ENCODE data around the gene LDHD.
A peak's percentile ranks its signal among the peaks of the same experiment; 100 is the strongest.

LDHD gene

GRCh38 chr16:75079346-75079926, 37.1 kb downstream of the LDHD start:
- no peak for DNase-seq

GRCh38 chr16:75078886-75079285, 37.7 kb downstream of the LDHD start:
- DNase-seq = no peak

- DNase-seq = no peak
Measured at GRCh38 chr16:75075688-75076268, 40.8 kb downstream of the LDHD start.

GRCh38 chr16:75074920-75075687, 41.5 kb downstream of the LDHD start:
- DNase-seq = peak; percentile 95

GRCh38 chr16:75074304-75074793, 42.2 kb downstream of the LDHD start:
- no peak for DNase-seq

- no peak for DNase-seq
Measured at GRCh38 chr16:75073545-75074303, 42.9 kb downstream of the LDHD start.

- DNase-seq = no peak
Measured at GRCh38 chr16:75072239-75072947, 44.2 kb downstream of the LDHD start.

- no peak for DNase-seq
Measured at GRCh38 chr16:75071621-75072020, 45.0 kb downstream of the LDHD start.

GRCh38 chr16:75070012-75070841, 46.4 kb downstream of the LDHD start:
- DNase-seq = no peak

- no peak for DNase-seq
Measured at GRCh38 chr16:75068085-75069031, 48.2 kb downstream of the LDHD start.

GRCh38 chr16:75066861-75067447, 49.6 kb downstream of the LDHD start:
- no peak for DNase-seq

- no peak for DNase-seq
Measured at GRCh38 chr16:75065521-75066149, 50.9 kb downstream of the LDHD start.

GRCh38 chr16:75065149-75065505, 51.5 kb downstream of the LDHD start:
- peak; percentile 44 for DNase-seq

GRCh38 chr16:75064403-75065148, 52.0 kb downstream of the LDHD start:
- DNase-seq = peak; percentile 59

GRCh38 chr16:75063549-75064088, 53.0 kb downstream of the LDHD start:
- no peak for DNase-seq

- DNase-seq = no peak
Measured at GRCh38 chr16:75062976-75063346, 53.6 kb downstream of the LDHD start.

GRCh38 chr16:75062135-75062975, 54.2 kb downstream of the LDHD start:
- no peak for DNase-seq
